Retinal pigment epithelial cell (primary cell): ENCODE results near the gene ATP2B2.

ENCODE experiments used
- DNase-seq: peaks from one replicate; pipeline ENCODE4 v3.0.0-alpha.2; 2010; ENCODE audit warnings: low read depth
- H3K4me3 ChIP-seq: 2 replicates; pipeline ENCODE4 v1.5.1; 2011; ENCODE audit warnings: mild to moderate bottlenecking, low read length, control low read depth, moderate library complexity
- CTCF ChIP-seq: conservative IDR thresholded peaks from 2 replicates; pipeline ENCODE4 v1.5.1; 2011; ENCODE audit warnings: low read depth, low read length, control low read depth, inconsistent platforms

The ATP2B2 gene

DNA sequence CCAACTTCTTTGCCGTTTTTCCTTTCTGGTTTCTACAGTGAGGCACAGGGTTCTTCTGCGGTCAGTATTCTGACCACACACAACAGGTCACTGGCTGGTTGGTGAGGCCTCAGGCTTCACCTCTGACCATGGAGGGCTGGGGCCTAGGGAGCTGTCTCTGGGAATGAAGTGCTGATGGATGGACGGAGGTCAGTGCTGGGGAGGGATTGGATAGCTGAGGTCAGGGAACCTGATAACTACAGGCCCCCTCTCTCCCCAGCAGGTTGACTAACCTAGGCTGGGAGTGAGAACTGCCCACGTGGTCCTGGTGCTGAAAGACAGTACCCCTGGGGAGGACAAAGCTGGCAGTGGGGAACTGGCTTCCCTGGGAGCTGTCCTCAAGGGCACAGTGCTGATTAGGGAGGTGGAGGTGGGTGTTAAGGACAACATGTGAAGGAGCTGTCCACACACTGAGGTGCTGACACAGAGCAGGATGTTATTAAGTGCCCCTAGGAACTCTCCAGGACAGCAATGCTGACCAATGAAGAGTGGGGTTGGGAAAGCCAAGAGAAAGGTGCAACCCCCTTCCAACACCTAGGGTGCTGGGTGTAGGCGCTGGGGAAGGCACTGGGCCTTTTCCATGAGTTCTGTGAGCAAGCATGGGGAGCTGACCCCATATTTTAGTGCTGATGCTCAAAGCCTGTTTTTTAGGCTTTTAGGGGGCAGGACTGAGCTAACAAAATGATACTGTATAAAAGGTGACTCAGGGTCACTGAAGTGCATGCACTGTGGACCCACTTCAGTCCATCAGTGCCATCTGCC, 45.2 kb downstream of the ATP2B2 start:
- peak; percentile 75 for DNase-seq
- TF ChIP-seq CTCF: no peak
- H3K4me3 ChIP-seq: no peak overlapping the region

GRCh38 chr3:10457560-10457959, 47.8 kb downstream of the ATP2B2 start:
- no peak for TF ChIP-seq CTCF
- no peak overlapping the region for H3K4me3 ChIP-seq

DNA sequence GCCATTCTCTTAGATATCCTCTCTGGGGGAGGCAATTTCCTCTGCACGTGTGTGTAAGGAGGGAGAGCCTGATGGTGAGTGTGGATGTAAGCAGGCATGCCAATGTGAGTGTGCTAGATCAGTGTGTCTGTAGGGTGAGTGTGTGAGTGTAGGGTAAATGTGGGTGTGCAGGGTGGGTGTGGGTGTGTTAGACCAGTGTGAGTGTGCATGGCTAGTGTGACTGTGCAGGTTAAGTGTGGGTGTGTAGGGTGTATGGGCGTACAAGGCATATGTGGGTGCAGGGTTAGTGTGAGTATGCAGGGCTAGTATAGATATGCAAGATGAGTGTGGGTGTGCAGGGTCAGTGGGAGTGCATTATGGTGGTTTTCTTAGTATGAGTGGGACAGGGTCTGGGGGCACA, 48.4 kb downstream of the ATP2B2 start:
- no peak for TF ChIP-seq CTCF
- H3K4me3 ChIP-seq: no peak overlapping the region
- no peak for DNase-seq

More at GRCh38 chr3:10457560-10457959, 47.8 kb downstream of the ATP2B2 start:
- DNase-seq: no peak

DNA sequence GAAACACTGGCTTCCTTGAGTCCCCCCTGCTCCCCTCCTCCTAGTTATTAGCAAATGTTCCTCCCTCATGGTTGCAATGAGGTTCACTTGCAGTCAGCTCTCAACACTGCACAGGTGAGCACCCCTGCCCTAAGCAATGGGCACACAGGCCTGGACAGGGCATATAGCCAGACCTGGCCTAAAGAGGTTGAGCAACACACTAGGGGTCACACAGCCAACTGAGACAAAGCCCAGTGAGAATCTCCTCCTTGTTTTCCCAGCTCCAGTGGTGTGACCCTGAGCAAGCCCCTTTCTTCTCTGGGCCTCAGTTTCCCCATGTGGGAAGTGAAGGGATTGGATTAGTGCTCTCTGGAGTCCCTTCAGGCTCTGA, 49.9 kb downstream of the ATP2B2 start:
- no peak for TF ChIP-seq CTCF
- no peak for DNase-seq
- H3K4me3 ChIP-seq: no peak overlapping the region

DNA sequence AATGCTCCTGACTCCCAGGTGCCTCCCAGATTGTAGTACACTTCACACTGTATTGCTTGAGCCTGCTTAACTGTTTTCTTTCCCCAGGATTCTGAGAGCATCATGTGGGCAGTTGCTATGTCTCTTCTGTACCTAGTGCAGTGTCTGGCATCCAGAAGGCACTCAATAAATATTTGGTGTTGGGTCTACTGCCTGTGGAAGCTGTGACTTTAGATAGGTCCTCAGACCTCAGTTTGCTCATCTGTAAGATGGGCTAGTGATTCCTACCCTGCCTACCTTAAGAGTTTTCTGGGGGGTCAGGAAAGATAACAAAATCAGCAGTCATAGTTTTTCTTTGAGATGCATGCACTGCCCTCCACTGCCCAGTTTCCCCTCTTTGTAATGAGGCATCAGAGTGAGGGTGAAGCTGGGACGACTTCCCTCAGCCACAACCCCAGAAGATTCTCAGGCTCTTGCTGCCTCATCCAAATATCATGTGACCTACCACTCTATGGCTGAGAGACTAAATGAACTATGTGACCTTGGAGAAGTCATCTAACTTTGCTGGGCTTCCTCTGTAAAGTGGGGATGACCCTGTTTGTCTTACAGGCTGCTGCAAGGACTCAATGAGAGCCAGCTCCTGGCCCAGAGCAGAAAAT, 50.4 kb downstream of the ATP2B2 start:
- H3K4me3 ChIP-seq: no peak overlapping the region
- TF ChIP-seq CTCF: no peak
- DNase-seq: no peak

- no peak for TF ChIP-seq CTCF
- no peak for DNase-seq
- no peak overlapping the region for H3K4me3 ChIP-seq
Observed at GRCh38 chr3:10453431-10454163, 51.8 kb downstream of the ATP2B2 start.
